HG03378 (cell line): ENCODE data around the gene LMNTD1.

Source experiments
- ATAC-seq: cut with Tn5 transposase; IDR thresholded peaks from one replicate; pipeline ENCODE4 v1.9.1; 2021; ENCODE audit warnings: mild to moderate bottlenecking, moderate library complexity; ENCODE audit not compliant: unreplicated experiment

Gene LMNTD1

GRCh38 chr12:25556153-25556552, 3.1 kb upstream of the LMNTD1 start:
- ATAC-seq: no peak

- no peak for ATAC-seq
Observed at GRCh38 chr12:25552681-25553080, 402 bp downstream of the LMNTD1 start.

GRCh38 chr12:25550186-25550585, 2.9 kb downstream of the LMNTD1 start:
- no peak for ATAC-seq

- no peak for ATAC-seq
Observed at GRCh38 chr12:25549120-25549519, 4.0 kb downstream of the LMNTD1 start.

DNA sequence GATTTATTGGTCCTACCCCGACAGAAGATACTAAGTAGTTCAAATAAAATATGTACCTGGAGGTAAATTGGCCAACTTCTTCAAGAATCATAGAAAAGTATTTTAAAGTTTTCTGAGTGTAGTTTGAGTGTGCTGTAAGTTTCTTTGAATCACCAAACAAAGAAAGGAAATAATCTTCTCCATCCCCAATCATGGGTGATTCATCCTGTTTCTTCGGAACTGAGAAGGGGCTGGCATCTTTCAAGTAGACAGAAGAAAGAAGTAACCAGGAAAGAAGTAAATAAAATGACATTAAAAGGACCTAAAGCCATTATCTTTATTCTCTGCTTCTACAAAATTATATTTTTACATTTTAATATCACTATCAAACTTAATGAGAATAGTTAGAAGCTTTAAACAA, 6.8 kb downstream of the LMNTD1 start:
- no peak for ATAC-seq

DNA sequence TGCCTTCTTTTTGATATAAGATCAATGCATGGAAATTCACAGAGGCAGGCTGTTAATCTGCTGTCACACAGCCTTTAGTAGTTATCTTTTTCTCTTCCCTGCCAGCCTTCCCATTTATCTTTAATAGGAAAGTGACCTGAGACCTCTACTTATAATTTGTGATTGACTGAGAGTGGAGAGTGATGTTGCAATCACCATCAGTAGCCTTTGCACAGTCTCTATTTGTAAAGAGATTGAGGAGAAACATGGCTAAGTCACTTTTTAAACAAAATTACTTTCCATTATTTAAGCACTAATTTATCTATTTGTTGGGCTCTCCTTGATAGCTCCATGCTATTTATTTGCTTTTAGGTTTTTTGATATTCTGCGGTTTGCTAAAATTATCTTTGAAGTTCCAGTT, 19.9 kb downstream of the LMNTD1 start:
- no peak for ATAC-seq

GRCh38 chr12:25531502-25532052, 21.5 kb downstream of the LMNTD1 start:
- no peak for ATAC-seq

DNA sequence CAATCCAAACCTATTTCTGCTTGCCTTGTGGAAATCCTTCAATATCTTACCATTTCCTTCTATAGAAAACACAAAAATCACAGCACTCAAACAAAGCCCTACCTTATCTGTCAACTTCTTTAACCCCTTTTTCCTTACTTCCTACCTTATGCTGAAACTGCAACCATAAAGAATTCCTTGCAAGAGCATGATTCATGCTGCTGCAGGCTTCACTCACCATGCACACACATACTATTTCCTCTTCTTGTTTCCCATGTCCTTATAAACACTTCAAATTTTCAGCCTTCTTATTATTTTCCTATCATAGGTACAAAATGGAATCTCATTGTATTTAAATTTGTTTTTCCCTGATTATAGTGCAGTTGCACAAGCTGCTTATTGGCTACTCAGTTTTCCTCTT, 23.3 kb downstream of the LMNTD1 start:
- ATAC-seq: no peak

DNA sequence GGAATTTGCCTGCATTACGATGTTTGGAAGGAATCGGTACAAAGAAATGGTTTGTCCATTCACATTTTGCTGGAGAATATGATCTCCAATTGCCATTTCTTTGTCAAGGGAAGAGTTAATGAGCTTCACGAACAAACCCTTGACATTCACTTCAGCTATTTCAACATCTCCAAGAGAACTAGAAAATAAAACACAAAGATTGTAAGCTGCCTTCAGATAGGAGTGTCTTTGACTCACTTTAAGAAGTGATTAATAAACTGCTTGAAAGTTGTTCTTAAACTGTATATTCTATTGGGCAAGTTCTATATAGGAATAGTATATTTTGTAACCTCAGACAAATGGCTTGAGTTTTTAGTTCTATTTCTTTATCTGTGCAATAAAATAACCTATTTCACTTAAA, 26.3 kb downstream of the LMNTD1 start:
- ATAC-seq: no peak

DNA sequence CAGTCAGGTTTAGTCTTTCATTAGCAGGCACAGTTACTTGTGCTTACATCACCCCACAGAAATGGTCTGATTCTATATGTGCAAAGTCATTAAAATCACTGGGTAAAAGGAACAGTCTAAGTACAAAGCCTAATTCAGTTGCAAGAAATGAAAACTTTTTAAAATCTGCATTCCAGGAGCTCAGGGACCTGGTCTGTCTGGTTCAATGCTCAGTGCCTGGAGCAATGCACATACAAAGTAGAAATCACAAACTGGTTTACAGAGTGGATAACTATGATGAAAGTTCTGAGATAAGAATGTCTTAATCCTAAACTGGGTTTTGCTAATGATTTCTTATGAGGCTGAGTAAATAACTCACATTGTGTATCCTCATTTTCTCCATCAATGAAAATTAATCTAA, 28.7 kb downstream of the LMNTD1 start:
- no peak for ATAC-seq

GRCh38 chr12:25521625-25522256, 31.3 kb downstream of the LMNTD1 start:
- ATAC-seq: no peak

GRCh38 chr12:25518512-25518911, 34.6 kb downstream of the LMNTD1 start:
- ATAC-seq: peak; percentile 97

DNA sequence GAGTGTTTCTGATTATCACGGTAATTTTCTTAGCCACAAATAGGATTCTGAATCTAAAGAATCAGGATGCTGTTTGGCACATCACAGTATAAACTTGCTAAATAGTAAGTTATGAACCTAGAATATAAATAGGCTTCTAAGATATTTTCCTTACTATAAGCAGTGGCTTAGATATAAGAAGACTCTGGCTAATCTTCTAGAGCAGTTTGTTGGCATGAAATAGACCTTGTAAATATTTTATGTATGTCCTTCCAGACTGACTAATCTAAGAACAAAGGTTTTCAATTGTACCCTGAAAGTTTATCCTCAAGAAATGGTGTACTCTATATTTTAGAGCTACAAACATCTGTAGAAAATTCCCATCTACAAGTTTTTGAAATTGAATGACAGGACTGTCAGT, 48.3 kb downstream of the LMNTD1 start:
- no peak for ATAC-seq

GRCh38 chr12:25503666-25504065, 49.4 kb downstream of the LMNTD1 start:
- no peak for ATAC-seq

- ATAC-seq: no peak
Observed at GRCh38 chr12:25502596-25502995, 50.5 kb downstream of the LMNTD1 start.

DNA sequence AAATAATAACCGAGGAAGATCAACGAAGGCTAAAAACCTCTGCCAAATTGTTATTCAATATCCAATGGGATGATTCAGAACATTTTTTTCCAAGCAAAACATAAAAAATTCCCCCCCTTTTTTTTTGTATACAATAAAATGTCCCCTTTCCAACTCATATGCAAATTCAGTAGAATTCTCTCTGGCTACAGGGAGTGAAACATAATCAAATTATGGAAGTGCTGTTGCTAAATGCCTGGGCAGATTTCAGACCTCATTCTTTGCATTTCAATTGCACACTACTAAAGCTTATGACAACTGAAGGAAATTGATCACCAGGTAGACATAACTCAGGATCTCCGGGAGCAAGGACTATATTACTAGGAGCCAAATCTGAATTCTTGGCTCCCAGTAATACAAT, 51.0 kb downstream of the LMNTD1 start:
- ATAC-seq: no peak

- ATAC-seq: no peak
Observed at GRCh38 chr12:25501549-25501948, 51.5 kb downstream of the LMNTD1 start.

DNA sequence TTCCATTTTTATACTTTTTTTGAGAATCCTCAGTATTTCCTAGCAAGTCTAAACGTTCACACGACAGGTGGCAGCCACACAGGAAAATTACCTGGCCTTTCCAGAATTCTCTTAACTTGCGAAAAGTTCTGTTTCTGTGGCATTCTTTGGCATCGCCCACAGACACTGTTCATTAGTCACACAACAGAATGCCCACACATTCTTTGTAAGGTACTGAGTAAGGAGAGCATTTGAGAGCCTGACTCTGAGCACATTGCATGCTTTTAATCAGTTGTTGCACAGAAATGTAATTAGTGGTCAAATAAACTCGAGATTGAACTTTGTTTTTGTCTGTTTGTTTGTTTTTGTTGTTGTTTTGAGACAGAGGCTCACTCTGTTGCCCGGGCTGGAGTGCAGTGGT, 52.4 kb downstream of the LMNTD1 start:
- ATAC-seq: no peak

DNA sequence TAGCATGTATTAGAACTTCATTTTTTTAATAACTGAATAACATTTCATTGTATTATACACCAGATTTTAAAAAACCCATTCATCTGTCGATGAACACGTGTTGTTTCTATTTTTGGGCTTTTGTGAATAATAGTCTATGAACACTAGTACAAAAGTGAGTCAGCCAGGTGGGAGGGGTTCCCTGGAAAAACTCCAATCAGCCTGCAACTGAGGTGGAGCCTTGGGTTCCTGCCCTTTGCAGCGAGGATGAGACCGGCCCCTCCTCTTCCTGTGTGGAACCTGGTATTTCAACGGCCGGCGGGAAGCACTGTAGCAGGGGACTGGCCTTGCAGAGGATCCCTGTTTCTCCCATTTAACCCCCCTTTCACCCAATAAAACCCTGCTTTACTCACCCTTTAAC, 56.1 kb downstream of the LMNTD1 start:
- ATAC-seq: no peak

GRCh38 chr12:25496098-25496587, 56.9 kb downstream of the LMNTD1 start:
- ATAC-seq: no peak

- ATAC-seq: no peak
Observed at GRCh38 chr12:25495331-25496097, 57.6 kb downstream of the LMNTD1 start.

DNA sequence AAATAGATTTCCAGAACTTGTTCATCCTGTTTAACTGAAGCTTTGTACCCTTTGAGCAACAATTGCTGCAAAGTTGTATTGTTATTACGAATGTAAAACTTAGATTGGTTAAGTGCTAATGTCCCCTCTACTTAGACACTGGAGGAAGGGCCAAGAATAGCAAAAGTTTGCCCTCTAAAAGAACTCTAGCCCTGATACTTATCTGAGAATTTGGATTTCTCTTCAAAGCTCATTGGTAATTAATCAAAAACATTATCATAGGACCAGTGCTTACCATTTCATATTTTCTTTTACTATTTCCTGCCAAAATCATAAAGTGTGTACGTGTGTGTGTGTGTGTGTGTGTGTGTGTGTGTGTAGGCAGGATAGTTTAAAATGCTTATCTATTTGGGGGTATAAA, 58.2 kb downstream of the LMNTD1 start:
- no peak for ATAC-seq
